Ishikawa (cell line): ENCODE data around the gene SYNE1.

Source experiments
- CEBPB ChIP-seq: IDR thresholded peaks from 2 replicates; pipeline ENCODE4 v1.6.1; 2012
- CREB1 ChIP-seq: IDR thresholded peaks from 2 replicates; pipeline ENCODE4 v1.6.1; 2012; ENCODE audit warnings: low read depth
- EGR1 ChIP-seq: IDR thresholded peaks from 2 replicates; pipeline ENCODE4 v1.6.1; 2012
- EP300 ChIP-seq: IDR thresholded peaks from 2 replicates; pipeline ENCODE4 v1.6.1; 2012; ENCODE audit warnings: borderline replicate concordance
- FOXM1 ChIP-seq: IDR thresholded peaks from 2 replicates; pipeline ENCODE4 v1.6.1; 2012; ENCODE audit warnings: low read depth, borderline replicate concordance
- MAX ChIP-seq: IDR thresholded peaks from 2 replicates; pipeline ENCODE4 v1.6.1; 2012
- NFIC ChIP-seq: IDR thresholded peaks from 2 replicates; pipeline ENCODE4 v1.6.1; 2012
- RAD21 ChIP-seq: IDR thresholded peaks from 2 replicates; pipeline ENCODE4 v1.6.1; 2012; ENCODE audit warnings: low read depth
- TAF1 ChIP-seq: IDR thresholded peaks from 2 replicates; pipeline ENCODE4 v1.6.1; 2012; ENCODE audit warnings: low read depth, mild to moderate bottlenecking
- TCF12 ChIP-seq: IDR thresholded peaks from 2 replicates; pipeline ENCODE4 v1.6.1; 2012; ENCODE audit warnings: low read depth
- YY1 ChIP-seq: IDR thresholded peaks from 2 replicates; pipeline ENCODE4 v1.6.1; 2012; ENCODE audit warnings: low read depth
- ZBTB7A ChIP-seq: IDR thresholded peaks from 2 replicates; pipeline ENCODE4 v1.6.1; 2012; ENCODE audit warnings: low read depth
- TF ChIP-seq, protein P1 (sequence below): IDR thresholded peaks from 2 replicates; pipeline ENCODE4 v1.6.1; 2012; ENCODE audit warnings: low read depth, mild to moderate bottlenecking
- TF ChIP-seq, protein P2 (sequence below): IDR thresholded peaks from 2 replicates; pipeline ENCODE4 v1.6.1; 2012

- TF ChIP-seq EP300 (no peak), ZBTB7A (no peak), RAD21 (no peak), CEBPB (no peak), TAF1 (no peak), TCF12 (no peak), FOXM1 (no peak), YY1 (no peak), CREB1 (no peak), MAX (no peak), NFIC (no peak), EGR1 (no peak)
- TF ChIP-seq, protein P1, sequence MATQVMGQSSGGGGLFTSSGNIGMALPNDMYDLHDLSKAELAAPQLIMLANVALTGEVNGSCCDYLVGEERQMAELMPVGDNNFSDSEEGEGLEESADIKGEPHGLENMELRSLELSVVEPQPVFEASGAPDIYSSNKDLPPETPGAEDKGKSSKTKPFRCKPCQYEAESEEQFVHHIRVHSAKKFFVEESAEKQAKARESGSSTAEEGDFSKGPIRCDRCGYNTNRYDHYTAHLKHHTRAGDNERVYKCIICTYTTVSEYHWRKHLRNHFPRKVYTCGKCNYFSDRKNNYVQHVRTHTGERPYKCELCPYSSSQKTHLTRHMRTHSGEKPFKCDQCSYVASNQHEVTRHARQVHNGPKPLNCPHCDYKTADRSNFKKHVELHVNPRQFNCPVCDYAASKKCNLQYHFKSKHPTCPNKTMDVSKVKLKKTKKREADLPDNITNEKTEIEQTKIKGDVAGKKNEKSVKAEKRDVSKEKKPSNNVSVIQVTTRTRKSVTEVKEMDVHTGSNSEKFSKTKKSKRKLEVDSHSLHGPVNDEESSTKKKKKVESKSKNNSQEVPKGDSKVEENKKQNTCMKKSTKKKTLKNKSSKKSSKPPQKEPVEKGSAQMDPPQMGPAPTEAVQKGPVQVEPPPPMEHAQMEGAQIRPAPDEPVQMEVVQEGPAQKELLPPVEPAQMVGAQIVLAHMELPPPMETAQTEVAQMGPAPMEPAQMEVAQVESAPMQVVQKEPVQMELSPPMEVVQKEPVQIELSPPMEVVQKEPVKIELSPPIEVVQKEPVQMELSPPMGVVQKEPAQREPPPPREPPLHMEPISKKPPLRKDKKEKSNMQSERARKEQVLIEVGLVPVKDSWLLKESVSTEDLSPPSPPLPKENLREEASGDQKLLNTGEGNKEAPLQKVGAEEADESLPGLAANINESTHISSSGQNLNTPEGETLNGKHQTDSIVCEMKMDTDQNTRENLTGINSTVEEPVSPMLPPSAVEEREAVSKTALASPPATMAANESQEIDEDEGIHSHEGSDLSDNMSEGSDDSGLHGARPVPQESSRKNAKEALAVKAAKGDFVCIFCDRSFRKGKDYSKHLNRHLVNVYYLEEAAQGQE: no peak
- TF ChIP-seq, protein P2, sequence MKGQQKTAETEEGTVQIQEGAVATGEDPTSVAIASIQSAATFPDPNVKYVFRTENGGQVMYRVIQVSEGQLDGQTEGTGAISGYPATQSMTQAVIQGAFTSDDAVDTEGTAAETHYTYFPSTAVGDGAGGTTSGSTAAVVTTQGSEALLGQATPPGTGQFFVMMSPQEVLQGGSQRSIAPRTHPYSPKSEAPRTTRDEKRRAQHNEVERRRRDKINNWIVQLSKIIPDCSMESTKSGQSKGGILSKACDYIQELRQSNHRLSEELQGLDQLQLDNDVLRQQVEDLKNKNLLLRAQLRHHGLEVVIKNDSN: no peak
Measured at GRCh38 chr6:152150196-152150595, 487.0 kb downstream of the SYNE1 start.
